ENCODE measurements around the gene PRTN3.

- no peak for TF ChIP-seq POLR2A (IDR thresholded peaks at IDR 0.05)
- TF ChIP-seq CTCF (IDR thresholded peaks at IDR 0.05): no peak
Observed at GRCh38 chr19:871446-872265, 30.9 kb downstream of the PRTN3 start.

Data from tibial nerve (tissue), 3 donors.